PC-3 (cell line): Measurements from ENCODE around the gene CERS6. TPM values are rescaled to one million over a fixed set of nuclear protein-coding genes. Genes with fewer than 3 reads are reported as not detected.

Source experiments
- ATAC-seq: fragments of 200-7000 bp; cut with Tn5 transposase; 2 replicates; pipeline ENCODE4 v1.9.1; 2020; ENCODE audit warnings: mild to moderate bottlenecking, moderate library complexity
- BruUV-seq: library from RNA; stranded (reverse); fragments of 400-500 nt; replicated peaks from 2 replicates; lab custom pipeline; 2021; lab: Mats Ljungman, UMichigan
- CTCF ChIA-PET: fragments of 300-600 bp; sonication (Branson Sonifier 250); formaldehyde crosslinking; loops from one replicate; lab custom pipeline; 2022; ENCODE audit warnings: antibody characterized with exemption; lab: Charles Lee
- POLR2A ChIA-PET: fragments of 300-600 bp; sonication (Branson Sonifier 250); formaldehyde crosslinking; loops from one replicate; lab custom pipeline; 2022; ENCODE audit warnings: antibody characterized with exemption; ENCODE audit not compliant: unreplicated experiment; lab: Charles Lee
- DNase-seq: peaks from one replicate; pipeline ENCODE4 v3.0.0-alpha.2; 2015
- H2AFZ ChIP-seq: fragments of 300-600 bp; sonication (generic); 2 replicates; pipeline ENCODE4 v1.6.0; 2016; ENCODE audit warnings: antibody characterized with exemption, low read length
- H3F3A ChIP-seq: fragments of 300-600 bp; sonication (generic); one replicate; pipeline ENCODE4 v1.6.0; 2017; ENCODE audit warnings: antibody characterized with exemption, low read length, control low read depth, mild to moderate bottlenecking; ENCODE audit not compliant: unreplicated experiment
- H3K27ac ChIP-seq: fragments of 300-600 bp; sonication (generic); 2 replicates; pipeline ENCODE4 v1.5.1; 2016; ENCODE audit warnings: mild to moderate bottlenecking, low read length
- H3K27me3 ChIP-seq: fragments of 300-600 bp; sonication (generic); 2 replicates; pipeline ENCODE4 v1.6.1; 2016; ENCODE audit warnings: low read length, mixed read lengths
- H3K36me3 ChIP-seq: fragments of 300-600 bp; sonication (generic); 2 replicates; pipeline ENCODE4 v1.6.1; 2016; ENCODE audit warnings: low read depth, mixed run types, low read length, mixed read lengths
- H3K4me1 ChIP-seq: fragments of 300-600 bp; sonication (generic); 2 replicates; pipeline ENCODE4 v1.5.1; 2016; ENCODE audit warnings: low read length; ENCODE audit not compliant: insufficient read depth
- H3K4me2 ChIP-seq: fragments of 300-600 bp; sonication (generic); 2 replicates; pipeline ENCODE4 v1.6.0; 2016; ENCODE audit warnings: low read length
- H3K4me3 ChIP-seq: fragments of 300-600 bp; sonication (generic); 2 replicates; pipeline ENCODE4 v1.5.1; 2016; ENCODE audit warnings: mild to moderate bottlenecking, low read length, mixed read lengths
- H3K79me2 ChIP-seq: fragments of 300-600 bp; sonication (generic); 2 replicates; pipeline ENCODE4 v1.6.1; 2017; ENCODE audit warnings: low read length, mixed read lengths
- H3K9ac ChIP-seq: fragments of 300-600 bp; sonication (generic); 2 replicates; pipeline ENCODE4 v1.6.0; 2016; ENCODE audit warnings: mild to moderate bottlenecking, low read length
- H3K9me2 ChIP-seq: fragments of 300-600 bp; sonication (generic); replicated peaks from 2 replicates; pipeline ENCODE4 v1.6.1; 2016; ENCODE audit warnings: mixed run types, low read length, mixed read lengths
- H3K9me3 ChIP-seq: fragments of 300-600 bp; sonication (generic); 2 replicates; pipeline ENCODE4 v1.6.1; 2016; ENCODE audit warnings: low read length, mixed read lengths
- H4K20me1 ChIP-seq: fragments of 300-600 bp; sonication (generic); 2 replicates; pipeline ENCODE4 v1.6.1; 2016; ENCODE audit warnings: low read length, mixed read lengths
- CTCF ChIP-seq: fragments of 300-600 bp; sonication (generic); conservative IDR thresholded peaks from 2 replicates; pipeline ENCODE4 v1.5.1; 2017; ENCODE audit warnings: antibody characterized with exemption, low read depth, mild to moderate bottlenecking, low read length
- EZH2 ChIP-seq: fragments of 300-600 bp; sonication (generic); IDR thresholded peaks from one replicate; pipeline ENCODE4 v1.6.1; 2017; ENCODE audit warnings: antibody characterized with exemption, mild to moderate bottlenecking, low read length; ENCODE audit not compliant: unreplicated experiment
- EZH2phosphoT487 ChIP-seq: fragments of 300-600 bp; sonication (generic); IDR thresholded peaks from 2 replicates; pipeline ENCODE4 v1.6.1; 2018; ENCODE audit warnings: mild to moderate bottlenecking, antibody characterized with exemption, low read length, borderline replicate concordance
- intact Hi-C: fragments of 100-400 bp; cut with micrococcal nuclease; formaldehyde crosslinking; loops from 2 replicates; pipeline ENCODE4 v1.9.0; 2023
- total RNA-seq: library from RNA; depleted of rRNA; stranded (reverse); fragments of >200 nt; gene quantifications from 2 replicates; pipeline ENCODE4 v1.2.3, GENCODE V29; 2014

CERS6 gene
- total RNA-seq, 1 experiment from 2014 or later, result 24.2 TPM

GRCh38 chr2:168727904-168728470 is 271.9 kb downstream of the CERS6 start:
- Histone ChIP-seq H3K9ac (no peak overlapping the region), H3K27me3 (no peaks in the 10 kb centered on the region), H3F3A (no peaks in the 10 kb centered on the region), H3K36me3 (no peaks in the 10 kb centered on the region), H3K9me3 (no peaks in the 10 kb centered on the region), H3K79me2 (no peaks in the 10 kb centered on the region), H2AFZ (no peak overlapping the region), H3K4me2 (no peak overlapping the region), H3K4me1 (no peaks in the 10 kb centered on the region), H3K4me3 (no peak overlapping the region), H3K27ac (no peak overlapping the region), H3K9me2 (no peaks in the 10 kb centered on the region), H4K20me1 (no peaks in the 10 kb centered on the region)
- ChIA-PET CTCF (no interaction called here), POLR2A (no interaction called here)
- TF ChIP-seq EZH2, result no peak
- TF ChIP-seq EZH2phosphoT487, result no peak
- TF ChIP-seq CTCF, result no peak
- DNase-seq (no peak), ATAC-seq (no peak)
- BruUV-seq, result no TSS peak
- intact Hi-C loops, result no loop called here

- no peak overlapping the region for H3K4me2 ChIP-seq
- ChIA-PET CTCF (no interaction called here), POLR2A (no interaction called here)
- no peaks in the 10 kb centered on the region for H4K20me1 ChIP-seq
- no peak overlapping the region for H3K4me3 ChIP-seq
- H3K9me2 ChIP-seq, result no peaks in the 10 kb centered on the region
- BruUV-seq, result no TSS peak
- no peak overlapping the region for H3K9ac ChIP-seq
- H3K27ac ChIP-seq, result no peak overlapping the region
- no peak for ATAC-seq
- H2AFZ ChIP-seq, result no peak overlapping the region
- H3K36me3 ChIP-seq, result no peaks in the 10 kb centered on the region
- TF ChIP-seq CTCF, result no peak
- TF ChIP-seq EZH2phosphoT487, result no peak
- TF ChIP-seq EZH2, result no peak
- no peaks in the 10 kb centered on the region for H3K79me2 ChIP-seq
- H3K27me3 ChIP-seq, result no peaks in the 10 kb centered on the region
- H3K9me3 ChIP-seq, result no peaks in the 10 kb centered on the region
- intact Hi-C loops, result no loop called here
- DNase-seq, result no peak
- H3K4me1 ChIP-seq, result no peaks in the 10 kb centered on the region
- H3F3A ChIP-seq, result no peaks in the 10 kb centered on the region
Measured at GRCh38 chr2:168729455-168729854, 273.4 kb downstream of the CERS6 start.

GRCh38 chr2:168730344-168730743 is 274.3 kb downstream of the CERS6 start:
- Histone ChIP-seq H3K4me1 (no peaks in the 10 kb centered on the region), H3K4me2 (no peak overlapping the region), H3K9me3 (no peaks in the 10 kb centered on the region), H3K4me3 (no peak overlapping the region), H4K20me1 (no peaks in the 10 kb centered on the region), H3K9me2 (no peaks in the 10 kb centered on the region), H3K36me3 (no peaks in the 10 kb centered on the region), H3K27ac (no peak overlapping the region), H3K27me3 (no peaks in the 10 kb centered on the region), H3K9ac (no peak overlapping the region), H3F3A (no peaks in the 10 kb centered on the region), H2AFZ (no peak overlapping the region), H3K79me2 (no peaks in the 10 kb centered on the region)
- CTCF ChIA-PET, result no interaction called here
- POLR2A ChIA-PET, result interaction anchor here (0.5 kb wide), 1 partner anchor 147 kb away, joined by 4 read pairs; no protein-coding TSS in a partner anchor
- ATAC-seq (peak; percentile 56), DNase-seq (no peak)
- no TSS peak for BruUV-seq
- intact Hi-C loops, result no loop called here
- TF ChIP-seq EZH2, result no peak
- no peak for TF ChIP-seq CTCF
- TF ChIP-seq EZH2phosphoT487, result no peak
